Neuron (in vitro differentiated cells): ENCODE measurements around the gene KCNH1.
"Not testable (repeated sequence)": the region's sequence is repeated elsewhere in the genome, so short reads cannot be mapped to it uniquely, and the experiment has no call there.

Source experiments
- H2AFZ ChIP-seq: one replicate; pipeline ENCODE4 v1.6.1; 2013; ENCODE audit warnings: low read depth, mild to moderate bottlenecking, inconsistent platforms, low read length, moderate library complexity
- H3K27me3 ChIP-seq: one replicate; pipeline ENCODE4 v1.6.1; 2013; ENCODE audit warnings: low read length; ENCODE audit not compliant: insufficient read depth
- H3K36me3 ChIP-seq: one replicate; pipeline ENCODE4 v1.6.1; 2013; ENCODE audit warnings: low read length; ENCODE audit not compliant: insufficient read depth
- H3K4me1 ChIP-seq: one replicate; pipeline ENCODE4 v1.6.1; 2013; ENCODE audit warnings: low read length; ENCODE audit not compliant: insufficient read depth
- H3K4me3 ChIP-seq: 2 replicates; pipeline ENCODE4 v1.5.1; 2013; ENCODE audit warnings: mild to moderate bottlenecking, low read length, moderate library complexity
- H3K9me3 ChIP-seq: one replicate; pipeline ENCODE4 v1.6.1; 2013; ENCODE audit warnings: low read length

Gene KCNH1

GRCh38 chr1:211082824-211083223 lies 51.1 kb downstream of the KCNH1 start:
- Histone ChIP-seq H2AFZ (no peak overlapping the region), H3K27me3 (no peaks in the 10 kb centered on the region), H3K4me3 (no peak overlapping the region), H3K9me3 (no peaks in the 10 kb centered on the region), H3K36me3 (no peaks in the 10 kb centered on the region), H3K4me1 (no peaks in the 10 kb centered on the region)

DNA sequence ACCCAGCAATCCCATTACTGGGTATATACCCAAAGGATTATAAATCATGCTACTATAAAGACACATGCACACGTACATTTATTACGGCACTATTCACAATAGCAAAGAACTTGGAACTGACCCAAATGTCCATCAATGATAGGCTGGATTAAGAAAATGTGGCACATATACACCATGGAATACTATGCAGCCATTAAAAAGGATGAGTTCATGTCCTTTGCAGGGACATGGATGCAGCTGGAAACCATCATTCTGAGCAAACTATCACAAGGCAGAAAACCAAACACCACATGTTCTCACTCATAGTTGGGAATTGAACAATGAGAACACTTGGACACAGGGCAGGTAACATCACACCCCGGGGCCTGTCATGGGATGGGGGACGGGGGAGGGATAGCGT lies 52.5 kb downstream of the KCNH1 start:
- not testable (repeated sequence) for H2AFZ ChIP-seq, H3K36me3 ChIP-seq, H3K27me3 ChIP-seq, H3K9me3 ChIP-seq, H3K4me3 ChIP-seq, H3K4me1 ChIP-seq

GRCh38 chr1:211068976-211069375 lies 65.0 kb downstream of the KCNH1 start:
- Histone ChIP-seq H2AFZ (no peak overlapping the region), H3K36me3 (no peaks in the 10 kb centered on the region), H3K9me3 (no peaks in the 10 kb centered on the region), H3K27me3 (no peaks in the 10 kb centered on the region), H3K4me1 (no peaks in the 10 kb centered on the region), H3K4me3 (no peak overlapping the region)

DNA sequence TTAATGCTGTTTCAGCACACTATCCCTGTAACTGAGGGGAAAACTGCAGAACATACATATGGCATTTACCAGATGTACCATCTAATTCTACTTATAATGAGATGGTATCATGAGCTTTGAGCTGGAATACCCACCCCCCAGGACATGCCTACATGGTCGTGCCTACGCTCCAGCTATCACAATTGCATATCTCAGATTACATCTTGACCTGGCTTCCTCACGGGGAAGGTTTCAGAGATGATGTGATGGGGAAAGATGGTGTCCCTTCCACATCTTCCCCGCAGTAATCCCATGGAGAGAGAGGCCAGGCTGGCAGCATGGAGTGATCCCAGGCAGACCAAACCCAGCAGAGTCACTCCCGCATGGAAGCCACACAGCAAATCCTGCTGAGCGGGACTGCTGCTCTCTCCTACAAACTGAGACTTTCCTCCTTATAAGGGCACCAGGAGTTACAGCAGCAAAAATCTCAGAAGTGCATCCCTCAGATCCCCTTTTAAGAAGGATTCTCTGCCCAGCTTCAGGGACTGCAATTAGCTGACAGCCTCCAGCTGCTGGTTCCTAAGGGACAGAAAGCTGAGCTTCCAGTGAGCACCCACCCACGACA lies 67.1 kb downstream of the KCNH1 start:
- Histone ChIP-seq H3K27me3 (no peaks in the 10 kb centered on the region), H3K4me3 (no peak overlapping the region), H3K9me3 (peaks cover 3% of the 10 kb centered on the region), H3K36me3 (no peaks in the 10 kb centered on the region), H2AFZ (no peak overlapping the region), H3K4me1 (no peaks in the 10 kb centered on the region)

DNA sequence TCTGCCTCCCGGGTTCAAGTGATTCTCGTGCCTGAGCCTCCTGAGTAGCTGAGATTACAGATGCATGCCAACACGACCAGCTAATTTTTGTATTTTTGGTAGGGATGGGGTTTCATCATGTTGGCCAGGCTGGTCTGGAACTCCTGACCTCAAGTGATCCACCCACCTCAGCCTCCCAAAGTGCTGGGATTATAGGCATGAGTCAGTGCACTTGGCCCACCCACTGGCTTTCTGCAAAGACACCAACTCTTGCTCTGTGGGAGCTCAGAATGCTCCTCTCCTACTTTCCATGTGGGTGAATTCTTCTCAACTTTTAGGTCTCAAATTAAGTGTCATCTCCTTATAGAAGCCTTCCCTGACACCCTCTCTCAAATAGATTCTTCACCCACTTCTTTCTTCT lies 92.1 kb downstream of the KCNH1 start:
- H2AFZ ChIP-seq, H3K36me3 ChIP-seq, H3K4me1 ChIP-seq, H3K27me3 ChIP-seq, H3K4me3 ChIP-seq, H3K9me3 ChIP-seq: not testable (repeated sequence)

DNA sequence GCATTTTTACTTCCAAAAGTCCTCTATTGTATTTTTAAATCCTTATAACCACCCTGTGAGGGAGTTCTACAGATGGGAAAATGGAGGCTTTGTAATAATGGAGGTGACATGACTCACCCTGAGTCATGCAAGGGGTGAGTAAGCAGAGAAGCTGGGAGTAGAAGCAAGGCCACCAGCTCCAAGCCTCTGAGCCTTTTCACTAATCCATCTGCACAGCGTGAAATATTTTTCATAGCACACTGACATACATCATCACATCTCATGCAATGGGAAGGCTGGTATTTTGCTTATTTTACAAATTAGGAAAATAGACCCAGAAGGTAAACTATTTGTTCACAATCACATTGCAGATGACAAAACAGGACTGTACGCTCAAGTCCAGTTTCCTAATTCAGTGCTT lies 96.9 kb downstream of the KCNH1 start:
- Histone ChIP-seq H3K36me3 (no peaks in the 10 kb centered on the region), H2AFZ (no peak overlapping the region), H3K4me1 (no peaks in the 10 kb centered on the region), H3K4me3 (no peak overlapping the region), H3K27me3 (no peaks in the 10 kb centered on the region), H3K9me3 (no peaks in the 10 kb centered on the region)

DNA sequence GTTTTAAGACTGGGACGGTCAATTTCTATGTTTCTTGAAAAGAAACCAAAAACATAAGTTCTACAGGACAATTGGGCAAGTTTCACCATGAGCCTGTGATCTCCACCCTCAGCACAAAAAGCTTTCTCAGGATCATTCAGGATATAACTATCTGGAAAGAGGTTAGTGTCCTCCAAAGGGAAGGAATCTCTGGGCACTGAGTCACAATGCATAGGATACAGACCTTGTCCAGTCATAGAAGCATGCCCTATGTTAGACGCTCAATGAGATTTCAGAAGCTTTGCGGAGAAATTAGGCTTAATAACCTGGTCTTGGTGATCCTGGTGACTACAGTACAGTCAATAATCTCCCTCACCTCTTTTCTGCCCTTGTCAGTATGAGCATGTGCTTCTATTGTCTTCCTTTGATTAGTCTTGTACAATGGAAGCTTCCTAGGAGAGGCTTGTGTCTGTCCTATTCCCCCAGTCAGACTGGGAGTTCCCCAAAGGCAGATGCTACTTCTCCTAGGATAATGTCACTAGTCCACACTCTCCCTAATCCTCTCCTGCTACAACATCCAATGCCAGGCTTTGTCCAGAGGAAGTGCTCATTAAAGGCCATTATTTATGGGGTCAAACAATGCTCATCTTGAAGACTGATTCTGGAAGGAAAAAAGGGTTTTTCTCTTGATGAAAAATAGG lies 97.4 kb downstream of the KCNH1 start:
- no peaks in the 10 kb centered on the region for H3K27me3 ChIP-seq
- H3K36me3 ChIP-seq: no peaks in the 10 kb centered on the region
- H3K4me1 ChIP-seq: no peaks in the 10 kb centered on the region
- H3K4me3 ChIP-seq: no peak overlapping the region
- no peak overlapping the region for H2AFZ ChIP-seq
- no peaks in the 10 kb centered on the region for H3K9me3 ChIP-seq

DNA sequence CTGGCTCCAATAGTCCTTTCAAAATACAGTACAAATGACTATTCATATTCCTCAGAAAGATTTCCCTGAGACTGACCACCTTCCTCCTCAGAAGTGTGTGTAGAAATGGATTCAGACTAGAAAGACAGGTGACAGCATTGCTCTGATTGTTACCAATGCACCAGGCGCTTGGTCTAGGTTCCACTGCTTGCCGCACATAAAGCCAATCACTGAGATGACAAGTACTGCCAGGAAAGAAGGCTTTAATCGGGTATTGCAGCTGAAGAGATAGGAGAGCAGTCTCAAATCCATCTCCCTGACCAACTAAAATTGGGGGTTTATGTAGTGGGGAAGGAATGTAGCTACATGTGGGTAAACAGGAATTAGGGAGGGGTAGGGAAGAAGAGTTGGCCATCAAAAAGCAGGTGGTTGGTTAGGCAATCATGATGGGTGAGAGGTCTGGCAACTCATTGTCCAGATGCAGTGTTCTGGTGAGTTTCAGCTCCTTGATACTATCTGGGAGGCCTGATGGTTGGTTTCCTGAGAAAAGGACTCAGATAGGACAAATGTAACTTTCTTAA lies 98.0 kb downstream of the KCNH1 start:
- H3K9me3 ChIP-seq: no peaks in the 10 kb centered on the region
- H3K4me1 ChIP-seq: no peaks in the 10 kb centered on the region
- H3K36me3 ChIP-seq: no peaks in the 10 kb centered on the region
- H2AFZ ChIP-seq: no peak overlapping the region
- no peaks in the 10 kb centered on the region for H3K27me3 ChIP-seq
- H3K4me3 ChIP-seq: no peak overlapping the region

GRCh38 chr1:211033921-211034525 lies 99.9 kb downstream of the KCNH1 start:
- H3K4me1 ChIP-seq: no peaks in the 10 kb centered on the region
- no peaks in the 10 kb centered on the region for H3K9me3 ChIP-seq
- H2AFZ ChIP-seq: no peak overlapping the region
- H3K27me3 ChIP-seq: no peaks in the 10 kb centered on the region
- H3K4me3 ChIP-seq: no peak overlapping the region
- no peaks in the 10 kb centered on the region for H3K36me3 ChIP-seq

DNA sequence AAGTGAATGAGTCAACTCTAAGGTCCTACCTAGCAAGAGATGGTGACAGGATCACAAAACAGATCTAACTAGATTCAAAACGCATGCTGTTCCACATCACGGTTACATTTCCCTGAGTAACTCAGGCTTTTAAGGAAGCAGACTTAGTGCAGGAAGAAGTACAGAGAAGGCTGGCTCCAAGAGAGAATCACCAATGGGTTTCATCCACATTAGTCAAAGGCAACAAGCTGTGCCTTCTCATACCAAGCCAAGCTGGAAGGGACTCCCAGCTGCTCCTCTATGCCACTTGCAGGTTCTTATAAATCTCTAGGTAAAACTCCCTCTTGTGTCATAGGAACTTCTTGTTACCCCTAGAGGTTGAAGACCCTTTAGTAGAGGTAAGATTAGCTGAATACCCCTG lies 109.0 kb downstream of the KCNH1 start:
- Histone ChIP-seq H3K4me1 (no peaks in the 10 kb centered on the region), H3K4me3 (no peak overlapping the region), H3K27me3 (no peaks in the 10 kb centered on the region), H3K36me3 (no peaks in the 10 kb centered on the region), H3K9me3 (no peaks in the 10 kb centered on the region), H2AFZ (no peak overlapping the region)

- no peak overlapping the region for H2AFZ ChIP-seq
- no peaks in the 10 kb centered on the region for H3K9me3 ChIP-seq
- H3K4me3 ChIP-seq: no peak overlapping the region
- no peaks in the 10 kb centered on the region for H3K27me3 ChIP-seq
- no peaks in the 10 kb centered on the region for H3K36me3 ChIP-seq
- H3K4me1 ChIP-seq: no peaks in the 10 kb centered on the region
Measured at GRCh38 chr1:211019266-211019665, 114.7 kb downstream of the KCNH1 start.

GRCh38 chr1:211018690-211019089 lies 115.3 kb downstream of the KCNH1 start:
- H3K27me3 ChIP-seq: no peaks in the 10 kb centered on the region
- no peak overlapping the region for H2AFZ ChIP-seq
- H3K4me1 ChIP-seq: no peaks in the 10 kb centered on the region
- H3K9me3 ChIP-seq: no peaks in the 10 kb centered on the region
- H3K4me3 ChIP-seq: no peak overlapping the region
- no peaks in the 10 kb centered on the region for H3K36me3 ChIP-seq

DNA sequence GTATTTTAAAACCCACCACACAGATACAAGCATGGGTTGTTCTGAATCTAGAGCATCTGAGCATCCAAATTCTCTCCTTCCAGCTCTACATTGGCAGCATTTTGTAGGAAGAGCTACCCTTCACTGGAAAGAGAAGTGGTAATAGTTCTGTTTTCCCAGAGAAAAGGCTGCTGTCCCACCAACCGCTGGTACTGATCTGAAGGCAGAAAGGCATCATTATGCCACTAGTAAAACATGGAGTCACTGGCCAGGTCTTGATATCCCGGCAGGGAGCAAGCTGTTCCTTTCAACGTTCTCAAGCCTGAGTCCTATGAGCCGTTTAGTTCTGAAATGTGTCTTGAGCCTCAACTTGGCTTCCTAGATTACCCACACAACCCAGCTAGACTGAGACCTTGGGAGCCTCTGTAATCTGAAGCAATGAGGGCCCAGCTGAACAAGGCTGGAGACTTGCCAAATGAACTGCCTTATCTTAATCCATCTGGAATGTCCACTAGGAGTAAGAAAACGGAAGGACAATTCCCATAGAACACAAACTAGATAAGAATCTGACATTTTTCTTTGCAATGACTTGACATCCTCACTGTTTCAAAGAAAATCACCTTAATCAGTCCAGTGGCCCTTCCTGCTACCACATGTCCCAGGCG lies 116.8 kb downstream of the KCNH1 start:
- H3K27me3 ChIP-seq: no peaks in the 10 kb centered on the region
- H3K4me1 ChIP-seq: no peaks in the 10 kb centered on the region
- no peaks in the 10 kb centered on the region for H3K9me3 ChIP-seq
- no peak overlapping the region for H2AFZ ChIP-seq
- H3K36me3 ChIP-seq: no peaks in the 10 kb centered on the region
- H3K4me3 ChIP-seq: no peak overlapping the region
